ENCODE results near the gene GPR82. TPM values are rescaled to one million over a fixed set of nuclear protein-coding genes. Genes with fewer than 3 reads are reported as not detected.
"Not testable (repeated sequence)": the region's sequence is repeated elsewhere in the genome, so short reads cannot be mapped to it uniquely, and the experiment has no call there.

The GPR82 gene
- total RNA-seq, result not detected in 2 replicates
- polyA plus RNA-seq (2012), result 0.06 TPM

GRCh38 chrX:41723826-41724225 lies at the start of gene GPR82:
Gene GPR82, plus strand, starts transcription at chrX:41724181. Its CDS starts 2,846 bp downstream, at chrX:41727027.
- no peak for DNase-seq (ENCODE audit: low read depth)

GRCh38 chrX:41676361-41676760 lies 47.6 kb upstream of the GPR82 start:
- not testable (repeated sequence) for DNase-seq (ENCODE audit: low read depth)

- DNase-seq (ENCODE audit: low read depth), result no peak
Observed at GRCh38 chrX:41677183-41678060, 46.6 kb upstream of the GPR82 start.

GRCh38 chrX:41684138-41684537 lies 39.8 kb upstream of the GPR82 start:
- DNase-seq (ENCODE audit: low read depth), result no peak

GRCh38 chrX:41684940-41685339 lies 39.0 kb upstream of the GPR82 start:
- DNase-seq (ENCODE audit: low read depth), result no peak

- no peak for DNase-seq (ENCODE audit: low read depth)
Observed at GRCh38 chrX:41686788-41687187, 37.2 kb upstream of the GPR82 start.

- DNase-seq (ENCODE audit: low read depth), result no peak
Observed at GRCh38 chrX:41688156-41688555, 35.8 kb upstream of the GPR82 start.

- DNase-seq (ENCODE audit: low read depth), result no peak
Observed at GRCh38 chrX:41688835-41689234, 35.1 kb upstream of the GPR82 start, which contains the start of gene GPR34. Gene GPR34, plus strand, starts transcription at chrX:41688973. Its CDS starts 6,661 bp downstream, at chrX:41695634.

GRCh38 chrX:41689711-41690110 lies 34.3 kb upstream of the GPR82 start:
- no peak for DNase-seq (ENCODE audit: low read depth)

GRCh38 chrX:41692162-41692749 lies 31.7 kb upstream of the GPR82 start:
- DNase-seq (ENCODE audit: low read depth), result peak; percentile 49

- DNase-seq (ENCODE audit: low read depth), result no peak
Observed at GRCh38 chrX:41693024-41693423, 31.0 kb upstream of the GPR82 start.

GRCh38 chrX:41695426-41695825 lies 28.6 kb upstream of the GPR82 start:
- DNase-seq (ENCODE audit: low read depth), result peak; percentile 37

- no peak for DNase-seq (ENCODE audit: low read depth)
Observed at GRCh38 chrX:41703574-41704029, 20.4 kb upstream of the GPR82 start.

- no peak for DNase-seq (ENCODE audit: low read depth)
Observed at GRCh38 chrX:41705042-41705441, 18.9 kb upstream of the GPR82 start.

- DNase-seq (ENCODE audit: low read depth), result no peak
Observed at GRCh38 chrX:41705680-41706374, 18.2 kb upstream of the GPR82 start.

- DNase-seq (ENCODE audit: low read depth), result no peak
Observed at GRCh38 chrX:41707218-41707617, 16.8 kb upstream of the GPR82 start.

- no peak for DNase-seq (ENCODE audit: low read depth)
Observed at GRCh38 chrX:41708486-41708885, 15.5 kb upstream of the GPR82 start.

GRCh38 chrX:41711021-41711667 lies 12.8 kb upstream of the GPR82 start:
- DNase-seq (ENCODE audit: low read depth), result peak; percentile 20

- no peak for DNase-seq (ENCODE audit: low read depth)
Observed at GRCh38 chrX:41716222-41716621, 7.8 kb upstream of the GPR82 start.

GRCh38 chrX:41716767-41717473 lies 7.1 kb upstream of the GPR82 start:
- DNase-seq (ENCODE audit: low read depth), result no peak

Data from myocyte (in vitro differentiated cells).